AG10803 (cell line): ENCODE measurements around the gene SYNPO2.

Experiments used
- DNase-seq: peaks from one replicate; pipeline ENCODE4 v3.0.0; 2010; ENCODE audit warnings: low read depth
- H3K4me3 ChIP-seq: 2 replicates; pipeline ENCODE4 v1.5.1; 2011; ENCODE audit warnings: mild to moderate bottlenecking, low read length, control low read depth
- TF ChIP-seq, protein P1 (sequence below): conservative IDR thresholded peaks from 2 replicates; pipeline ENCODE4 v1.5.1; 2011; ENCODE audit warnings: mild to moderate bottlenecking, low read length, control low read depth, inconsistent platforms

The SYNPO2 gene

DNA sequence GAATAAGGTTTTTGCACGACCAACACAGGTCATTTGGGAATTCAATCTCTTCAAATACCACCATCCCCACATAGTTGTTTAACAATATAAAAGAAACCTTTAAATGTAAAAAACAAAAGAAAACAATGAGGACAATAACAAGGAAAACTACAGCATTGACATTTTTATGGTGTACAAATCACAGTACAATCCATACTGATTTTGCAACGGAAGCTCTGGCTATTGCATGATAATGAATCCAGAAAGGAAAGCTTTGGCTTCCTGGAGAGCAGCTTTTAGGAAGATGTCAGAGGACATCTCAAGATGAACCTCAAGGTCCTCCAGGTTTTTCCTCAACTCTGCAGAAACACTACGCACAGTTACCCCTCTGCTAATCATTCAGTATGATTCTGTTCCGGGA lies 135.4 kb downstream of the SYNPO2 start:
- H3K4me3 ChIP-seq, result no peak overlapping the region
- TF ChIP-seq, protein P1, sequence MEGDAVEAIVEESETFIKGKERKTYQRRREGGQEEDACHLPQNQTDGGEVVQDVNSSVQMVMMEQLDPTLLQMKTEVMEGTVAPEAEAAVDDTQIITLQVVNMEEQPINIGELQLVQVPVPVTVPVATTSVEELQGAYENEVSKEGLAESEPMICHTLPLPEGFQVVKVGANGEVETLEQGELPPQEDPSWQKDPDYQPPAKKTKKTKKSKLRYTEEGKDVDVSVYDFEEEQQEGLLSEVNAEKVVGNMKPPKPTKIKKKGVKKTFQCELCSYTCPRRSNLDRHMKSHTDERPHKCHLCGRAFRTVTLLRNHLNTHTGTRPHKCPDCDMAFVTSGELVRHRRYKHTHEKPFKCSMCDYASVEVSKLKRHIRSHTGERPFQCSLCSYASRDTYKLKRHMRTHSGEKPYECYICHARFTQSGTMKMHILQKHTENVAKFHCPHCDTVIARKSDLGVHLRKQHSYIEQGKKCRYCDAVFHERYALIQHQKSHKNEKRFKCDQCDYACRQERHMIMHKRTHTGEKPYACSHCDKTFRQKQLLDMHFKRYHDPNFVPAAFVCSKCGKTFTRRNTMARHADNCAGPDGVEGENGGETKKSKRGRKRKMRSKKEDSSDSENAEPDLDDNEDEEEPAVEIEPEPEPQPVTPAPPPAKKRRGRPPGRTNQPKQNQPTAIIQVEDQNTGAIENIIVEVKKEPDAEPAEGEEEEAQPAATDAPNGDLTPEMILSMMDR, result no peak
- no peak for DNase-seq

DNA sequence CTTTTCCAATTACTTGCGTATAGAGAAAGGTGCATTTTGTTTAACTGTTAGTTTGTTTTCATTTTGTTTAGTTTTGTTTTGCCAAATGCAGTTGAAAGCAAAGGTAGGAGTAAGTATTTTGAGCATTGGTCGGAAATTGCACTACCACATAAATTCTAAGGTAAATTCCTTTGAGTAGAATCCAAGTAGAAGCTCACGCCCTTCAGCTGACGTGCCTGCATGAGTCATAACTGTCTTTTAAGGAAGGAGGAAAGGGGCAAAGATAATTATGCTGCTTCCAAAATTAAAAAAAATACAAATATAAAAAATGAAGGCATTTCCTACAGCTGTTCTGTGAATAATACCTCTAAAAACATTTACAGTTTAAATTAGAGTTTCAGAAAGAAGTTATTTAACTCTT lies 136.8 kb downstream of the SYNPO2 start:
- no peak overlapping the region for H3K4me3 ChIP-seq
- DNase-seq, result peak; percentile 62
- TF ChIP-seq, protein P1, result no peak

DNA sequence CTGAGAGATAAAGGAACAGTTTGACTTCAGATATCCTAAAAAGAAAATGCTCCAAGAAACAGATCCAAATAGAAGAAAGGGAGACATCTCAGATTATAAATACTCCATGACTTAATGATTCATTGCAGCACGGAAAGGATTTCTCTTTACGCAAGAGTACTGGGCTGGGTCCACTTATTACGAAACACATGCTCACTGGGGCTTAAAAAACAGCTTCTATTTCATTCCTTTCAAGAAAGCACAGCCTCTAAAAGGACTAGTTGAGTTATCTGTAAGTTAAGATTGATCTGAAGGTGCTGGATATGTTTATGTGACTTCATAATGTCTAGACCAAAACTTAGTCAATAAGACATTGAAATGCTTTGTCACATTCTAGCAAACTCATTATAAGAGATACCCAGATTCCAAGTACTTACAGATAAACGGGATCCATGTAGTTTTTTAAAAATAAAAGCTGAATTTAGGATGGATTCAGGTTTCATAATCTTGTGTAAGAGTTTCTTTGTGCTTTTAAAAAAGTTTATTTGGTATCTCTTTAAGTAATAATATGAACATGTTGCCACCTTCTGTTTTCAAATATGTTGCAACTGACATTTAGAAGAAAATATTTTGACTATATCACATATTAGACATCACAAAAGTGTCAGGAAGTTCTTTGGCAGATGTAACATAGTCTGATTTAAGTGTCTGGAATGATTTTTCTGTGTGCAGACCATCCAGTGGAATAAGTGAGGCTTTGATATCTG lies 137.4 kb downstream of the SYNPO2 start:
- H3K4me3 ChIP-seq, result peak overlapping the region; percentile 58
- TF ChIP-seq, protein P1, result no peak
- DNase-seq, result peak; percentile 94

DNA sequence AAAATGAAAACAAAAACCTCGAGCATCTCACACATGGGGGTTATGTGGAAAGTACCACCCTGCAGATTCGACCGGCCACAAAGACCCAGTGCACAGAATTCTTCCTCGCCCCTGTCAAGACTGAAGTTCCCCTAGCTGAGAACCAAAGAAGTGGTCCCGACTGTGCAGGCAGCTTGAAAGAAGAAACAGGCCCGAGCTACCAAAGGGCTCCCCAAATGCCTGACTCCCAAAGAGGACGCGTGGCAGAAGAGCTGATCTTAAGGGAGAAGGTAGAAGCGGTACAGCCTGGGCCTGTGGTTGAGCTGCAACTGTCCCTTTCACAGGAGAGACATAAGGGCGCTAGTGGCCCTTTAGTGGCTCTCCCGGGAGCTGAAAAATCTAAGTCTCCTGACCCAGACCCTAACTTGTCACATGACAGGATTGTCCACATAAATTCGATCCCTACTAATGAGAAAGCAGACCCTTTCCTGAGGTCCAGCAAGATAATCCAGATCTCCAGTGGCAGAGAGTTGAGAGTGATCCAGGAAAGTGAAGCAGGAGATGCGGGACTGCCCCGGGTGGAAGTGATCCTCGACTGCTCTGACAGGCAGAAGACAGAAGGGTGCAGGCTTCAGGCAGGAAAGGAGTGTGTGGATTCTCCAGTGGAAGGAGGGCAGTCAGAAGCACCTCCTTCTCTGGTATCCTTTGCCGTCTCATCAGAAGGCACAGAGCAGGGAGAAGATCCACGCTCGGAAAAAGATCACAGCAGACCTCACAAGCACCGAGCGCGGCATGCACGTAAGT lies 138.2 kb downstream of the SYNPO2 start:
- DNase-seq, result peak; percentile 69
- TF ChIP-seq, protein P1, result peak; percentile 29
- H3K4me3 ChIP-seq, result peak overlapping the region; percentile 58

DNA sequence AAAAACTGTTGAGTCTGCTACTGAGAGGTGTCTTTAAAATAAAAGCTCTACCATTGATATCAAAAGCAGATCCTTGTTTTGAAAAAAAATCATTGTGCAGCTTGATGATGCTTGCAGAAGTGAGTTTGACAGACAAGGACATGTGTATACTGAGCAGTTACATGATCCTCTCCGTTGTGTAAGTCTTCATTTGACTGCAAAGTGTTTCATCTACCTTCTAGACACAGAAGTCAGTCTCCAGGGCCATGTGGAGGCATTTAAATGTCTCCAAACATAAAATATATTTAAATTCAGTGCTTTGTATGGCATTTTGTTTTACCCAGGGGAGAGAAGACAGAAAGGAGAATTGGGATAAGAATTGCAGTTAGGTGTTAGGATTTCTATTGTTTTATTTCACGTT lies 139.2 kb downstream of the SYNPO2 start:
- peak overlapping the region; percentile 58 for H3K4me3 ChIP-seq
- TF ChIP-seq, protein P1, result no peak
- DNase-seq, result no peak

DNA sequence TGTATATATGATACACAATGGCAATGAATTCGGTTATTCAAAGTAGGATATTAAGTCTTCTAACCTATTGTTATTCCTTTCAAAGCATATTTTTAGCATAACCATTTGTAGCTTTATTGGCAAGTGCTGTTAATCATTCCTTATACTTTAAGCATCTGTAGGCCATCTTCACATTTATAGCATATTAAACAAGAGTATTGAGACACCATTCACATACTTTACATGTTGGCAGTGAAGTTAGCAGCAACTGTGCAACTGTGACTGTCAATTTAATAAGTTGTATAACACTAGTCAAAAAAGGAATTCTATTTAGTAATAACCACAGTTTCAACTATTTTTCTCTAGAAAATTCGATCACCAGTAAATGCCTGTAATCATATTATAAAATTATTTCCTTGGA lies 139.6 kb downstream of the SYNPO2 start:
- DNase-seq, result peak; percentile 57
- TF ChIP-seq, protein P1, result no peak
- peak overlapping the region; percentile 58 for H3K4me3 ChIP-seq
